Astrocyte (in vitro differentiated cells and primary cell): ENCODE measurements around the gene NEURL1. TPM values are rescaled to one million over a fixed set of nuclear protein-coding genes. Genes with fewer than 3 reads are reported as not detected.

ENCODE experiments used
- DNase-seq: peaks from one replicate; pipeline ENCODE4 v3.0.0-alpha.2; 2010; ENCODE audit warnings: low read depth
- FAIRE-seq: peaks from 2 replicates; lab custom pipeline; 2011; peaks lifted over from hg19 to GRCh38; lab: Jason Lieb, UNC
- H2AFZ ChIP-seq: 2 replicates; pipeline ENCODE4 v1.6.0; 2012; ENCODE audit warnings: low read depth, low read length, inconsistent platforms
- H3K27ac ChIP-seq: 2 replicates; pipeline ENCODE4 v1.5.1; 2011; ENCODE audit warnings: low read depth, low read length, inconsistent platforms
- H3K27me3 ChIP-seq: 2 replicates; pipeline ENCODE4 v1.6.0; 2011; ENCODE audit warnings: low read length, inconsistent platforms; ENCODE audit not compliant: insufficient read depth
- H3K36me3 ChIP-seq: 2 replicates; pipeline ENCODE4 v1.5.1; 2011; ENCODE audit warnings: low read length, inconsistent platforms; ENCODE audit not compliant: insufficient read depth
- H3K4me1 ChIP-seq: 2 replicates; pipeline ENCODE4 v1.5.1; 2011; ENCODE audit warnings: low read length, inconsistent platforms; ENCODE audit not compliant: insufficient read depth
- H3K4me2 ChIP-seq: 2 replicates; pipeline ENCODE4 v1.6.0; 2012; ENCODE audit warnings: low read length, inconsistent platforms
- H3K4me3 ChIP-seq: 2 replicates; pipeline ENCODE4 v1.5.1; 2011; ENCODE audit warnings: low read depth, mild to moderate bottlenecking, low read length, inconsistent platforms; ENCODE audit not compliant: insufficient read depth
- H3K79me2 ChIP-seq: 2 replicates; pipeline ENCODE4 v1.6.0; 2012; ENCODE audit warnings: mild to moderate bottlenecking, low read length, inconsistent platforms; ENCODE audit not compliant: insufficient read depth
- H3K9ac ChIP-seq: 2 replicates; pipeline ENCODE4 v1.6.0; 2012; ENCODE audit warnings: mild to moderate bottlenecking, low read length, inconsistent platforms
- H3K9me3 ChIP-seq: 2 replicates; pipeline ENCODE4 v1.5.1; 2012; ENCODE audit warnings: low read depth, mild to moderate bottlenecking, low read length, inconsistent platforms; ENCODE audit not compliant: insufficient read depth
- H4K20me1 ChIP-seq: 2 replicates; pipeline ENCODE4 v1.6.0; 2012; ENCODE audit warnings: low read length, inconsistent platforms; ENCODE audit not compliant: insufficient read depth
- H3K27ac Mint-ChIP-seq: one replicate; pipeline ENCODE4 v1.8.0; 2021; ENCODE audit warnings: mild to moderate bottlenecking, mixed read lengths; ENCODE audit not compliant: unreplicated experiment
- H3K27me3 Mint-ChIP-seq: one replicate; pipeline ENCODE4 v1.8.0; 2021; ENCODE audit warnings: low read depth, mixed read lengths; ENCODE audit not compliant: unreplicated experiment
- H3K36me3 Mint-ChIP-seq: one replicate; pipeline ENCODE4 v1.8.0; 2021; ENCODE audit warnings: low read depth, mixed read lengths; ENCODE audit not compliant: unreplicated experiment
- H3K4me1 Mint-ChIP-seq: one replicate; pipeline ENCODE4 v1.8.0; 2021; ENCODE audit warnings: low read depth, mixed read lengths; ENCODE audit not compliant: unreplicated experiment
- H3K4me3 Mint-ChIP-seq: one replicate; pipeline ENCODE4 v1.8.0; 2021; ENCODE audit warnings: mild to moderate bottlenecking, moderate library complexity, mixed read lengths; ENCODE audit not compliant: unreplicated experiment
- H3K9me3 Mint-ChIP-seq: one replicate; pipeline ENCODE4 v1.8.0; 2021; ENCODE audit warnings: mild to moderate bottlenecking, mixed read lengths; ENCODE audit not compliant: unreplicated experiment
- CTCF ChIP-seq: IDR thresholded peaks from 2 replicates; pipeline ENCODE4 v1.5.1; 2011; ENCODE audit warnings: low read depth, mild to moderate bottlenecking, inconsistent platforms, low read length, moderate library complexity; ENCODE audit not compliant: insufficient read depth
- EZH2 ChIP-seq: IDR thresholded peaks from 2 replicates; pipeline ENCODE4 v1.6.1; 2012; ENCODE audit warnings: mild to moderate bottlenecking, low read length, inconsistent platforms; ENCODE audit not compliant: insufficient read depth
- total RNA-seq: library from RNA; stranded (reverse); gene quantifications from 2 replicates; pipeline ENCODE4 v1.2.1, GENCODE V29; 2021

Gene NEURL1
- total RNA-seq, 1 donor from 2014 or later, result 1.5 TPM

GRCh38 chr10:103556383-103557007 lies 63.0 kb downstream of the NEURL1 start:
- no peaks in the 10 kb centered on the region for H3K79me2 ChIP-seq
- no peak overlapping the region for H3K27ac ChIP-seq
- no peak for TF ChIP-seq EZH2
- Mint-ChIP-seq H3K4me1 (no peaks in the 10 kb centered on the region), H3K4me3 (no peak overlapping the region), H3K9me3 (peaks cover 3% of the 10 kb centered on the region), H3K27ac (no peak overlapping the region), H3K36me3 (no peaks in the 10 kb centered on the region), H3K27me3 (peaks cover 84% of the 10 kb centered on the region)
- peaks cover 4% of the 10 kb centered on the region for H3K4me1 ChIP-seq
- no peak for FAIRE-seq
- peaks cover 17% of the 10 kb centered on the region for H3K9me3 ChIP-seq
- DNase-seq, result no peak
- H3K27me3 ChIP-seq, result peaks cover 59% of the 10 kb centered on the region
- no peak overlapping the region for H3K9ac ChIP-seq
- peaks cover 10% of the 10 kb centered on the region for H4K20me1 ChIP-seq
- H3K4me2 ChIP-seq, result no peak overlapping the region
- no peaks in the 10 kb centered on the region for H3K36me3 ChIP-seq
- H3K4me3 ChIP-seq, result no peak overlapping the region
- H2AFZ ChIP-seq, result no peak overlapping the region

GRCh38 chr10:103557455-103557854 lies 64.0 kb downstream of the NEURL1 start:
- Histone ChIP-seq H4K20me1 (peaks cover 10% of the 10 kb centered on the region), H3K9me3 (peaks cover 8% of the 10 kb centered on the region), H3K9ac (no peak overlapping the region), H3K27me3 (peaks cover 58% of the 10 kb centered on the region), H3K4me3 (no peak overlapping the region), H3K27ac (no peak overlapping the region), H3K4me1 (peaks cover 4% of the 10 kb centered on the region), H3K36me3 (no peaks in the 10 kb centered on the region), H3K79me2 (no peaks in the 10 kb centered on the region), H3K4me2 (no peak overlapping the region), H2AFZ (no peak overlapping the region)
- no peaks in the 10 kb centered on the region for H3K36me3 Mint-ChIP-seq
- DNase-seq (no peak), FAIRE-seq (no peak)
- no peak overlapping the region for H3K27ac Mint-ChIP-seq
- no peaks in the 10 kb centered on the region for H3K4me1 Mint-ChIP-seq
- no peak overlapping the region for H3K4me3 Mint-ChIP-seq
- H3K9me3 Mint-ChIP-seq, result peaks cover 3% of the 10 kb centered on the region
- H3K27me3 Mint-ChIP-seq, result peaks cover 85% of the 10 kb centered on the region
- TF ChIP-seq EZH2 (no peak), CTCF (no peak)

- peaks cover 3% of the 10 kb centered on the region for H3K9me3 ChIP-seq
- no peak for FAIRE-seq
- no peaks in the 10 kb centered on the region for H3K36me3 ChIP-seq
- no peaks in the 10 kb centered on the region for H3K79me2 ChIP-seq
- peaks cover 4% of the 10 kb centered on the region for H3K4me1 ChIP-seq
- no peak overlapping the region for H3K4me3 Mint-ChIP-seq
- peaks cover 3% of the 10 kb centered on the region for H3K9me3 Mint-ChIP-seq
- no peak overlapping the region for H3K27ac ChIP-seq
- no peak for DNase-seq
- H4K20me1 ChIP-seq, result peaks cover 9% of the 10 kb centered on the region
- H3K9ac ChIP-seq, result no peak overlapping the region
- H3K27me3 ChIP-seq, result peaks cover 69% of the 10 kb centered on the region
- H2AFZ ChIP-seq, result no peak overlapping the region
- no peak overlapping the region for H3K27ac Mint-ChIP-seq
- H3K36me3 Mint-ChIP-seq, result no peaks in the 10 kb centered on the region
- no peaks in the 10 kb centered on the region for H3K4me1 Mint-ChIP-seq
- no peak overlapping the region for H3K4me3 ChIP-seq
- H3K27me3 Mint-ChIP-seq, result peaks cover 80% of the 10 kb centered on the region
- TF ChIP-seq CTCF (no peak), EZH2 (no peak)
- H3K4me2 ChIP-seq, result no peak overlapping the region
Observed at GRCh38 chr10:103558911-103559310, 65.4 kb downstream of the NEURL1 start.
